CD4-positive, alpha-beta T cell treated with Interferon alpha-2 for 1 hour (primary cell): ENCODE data around the gene PSMD2.
"Not testable (repeated sequence)": the region's sequence is repeated elsewhere in the genome, so short reads cannot be mapped to it uniquely, and the experiment has no call there.

Experiments
- DNase-seq, 2 donors: peaks; one replicate each; pipeline ENCODE4 v3.0.0-alpha.2; 2020 to 2022

Gene PSMD2

GRCh38 chr3:184317201-184317600 lies 18.2 kb downstream of the PSMD2 start:
- DNase-seq = no peak

GRCh38 chr3:184320104-184320445 lies 21.0 kb downstream of the PSMD2 start:
- DNase-seq = peak; percentile 31 to 61

- DNase-seq = no peak
Observed at GRCh38 chr3:184321666-184322065, 22.6 kb downstream of the PSMD2 start.

GRCh38 chr3:184322731-184323487 lies 23.9 kb downstream of the PSMD2 start:
- DNase-seq = peak in 1 of 2 donors; percentile 61

- no peak for DNase-seq
Observed at GRCh38 chr3:184323696-184324095, 24.7 kb downstream of the PSMD2 start.

- DNase-seq = no peak
Observed at GRCh38 chr3:184325269-184325668, 26.2 kb downstream of the PSMD2 start.

- no peak for DNase-seq
Observed at GRCh38 chr3:184325715-184326369, 26.8 kb downstream of the PSMD2 start.

- no peak for DNase-seq
Observed at GRCh38 chr3:184327171-184327570, 28.1 kb downstream of the PSMD2 start.

- no peak for DNase-seq
Observed at GRCh38 chr3:184328516-184328915, 29.5 kb downstream of the PSMD2 start.

GRCh38 chr3:184332370-184333090 lies 33.5 kb downstream of the PSMD2 start:
- DNase-seq = no peak

- no peak for DNase-seq
Observed at GRCh38 chr3:184333190-184333589, 34.1 kb downstream of the PSMD2 start.

- no peak for DNase-seq
Observed at GRCh38 chr3:184333700-184334099, 34.7 kb downstream of the PSMD2 start.

GRCh38 chr3:184334470-184335158 lies 35.6 kb downstream of the PSMD2 start:
- DNase-seq = peak in 1 of 2 donors; percentile 44

GRCh38 chr3:184335291-184335660 lies 36.2 kb downstream of the PSMD2 start:
- no peak for DNase-seq

- DNase-seq = peak; percentile 86 to 92
Observed at GRCh38 chr3:184335661-184336546, 36.9 kb downstream of the PSMD2 start.

GRCh38 chr3:184336547-184337398 lies 37.7 kb downstream of the PSMD2 start:
- DNase-seq = no peak

- no peak for DNase-seq
Observed at GRCh38 chr3:184337399-184337714, 38.3 kb downstream of the PSMD2 start, which contains the start of gene FAM131A. FAM131A (plus strand) TSS chr3:184337600; CDS start chr3:184337631, 31 bp downstream.

- DNase-seq = no peak
Observed at GRCh38 chr3:184337981-184338380, 38.9 kb downstream of the PSMD2 start.

- DNase-seq = peak in 1 of 2 donors; percentile 35
Observed at GRCh38 chr3:184338511-184338945, 39.5 kb downstream of the PSMD2 start.

- no peak for DNase-seq
Observed at GRCh38 chr3:184339001-184339400, 40.0 kb downstream of the PSMD2 start.

- not testable (repeated sequence) for DNase-seq
Observed at GRCh38 chr3:184339451-184340135, 40.6 kb downstream of the PSMD2 start.
